GM12891 (cell line): ENCODE measurements around the gene SIX4.

Source experiments
- DNase-seq: peaks from one replicate; pipeline ENCODE4 v3.0.0; 2011; ENCODE audit warnings: low spot score; ENCODE audit not compliant: insufficient read length
- FAIRE-seq: peaks from 2 replicates; lab custom pipeline; 2011; peaks lifted over from hg19 to GRCh38; lab: Jason Lieb, UNC
- PAX5 ChIP-seq: IDR thresholded peaks from 2 replicates; pipeline ENCODE4 v1.6.1; 2011; ENCODE audit warnings: low read length, moderate library complexity, mild to moderate bottlenecking; ENCODE audit not compliant: insufficient read depth, severe bottlenecking
- POLR2A ChIP-seq: IDR thresholded peaks from 2 replicates; pipeline ENCODE4 v1.6.1; 2011; ENCODE audit warnings: low read depth, low read length, control low read depth
- POLR2AphosphoS5 ChIP-seq: IDR thresholded peaks from 2 replicates; pipeline ENCODE4 v1.6.1; 2011; ENCODE audit warnings: low read depth, low read length, control low read depth
- POU2F2 ChIP-seq: IDR thresholded peaks from 2 replicates; pipeline ENCODE4 v1.6.1; 2011; ENCODE audit warnings: low read depth, mild to moderate bottlenecking, control low read depth, low read length, moderate library complexity
- SPI1 ChIP-seq: IDR thresholded peaks from 2 replicates; pipeline ENCODE4 v1.6.1; 2011; ENCODE audit warnings: low read depth, low read length, control low read depth
- TAF1 ChIP-seq: IDR thresholded peaks from 2 replicates; pipeline ENCODE4 v1.6.1; 2011; ENCODE audit warnings: low read depth, low read length, control low read depth

SIX4 gene

DNA sequence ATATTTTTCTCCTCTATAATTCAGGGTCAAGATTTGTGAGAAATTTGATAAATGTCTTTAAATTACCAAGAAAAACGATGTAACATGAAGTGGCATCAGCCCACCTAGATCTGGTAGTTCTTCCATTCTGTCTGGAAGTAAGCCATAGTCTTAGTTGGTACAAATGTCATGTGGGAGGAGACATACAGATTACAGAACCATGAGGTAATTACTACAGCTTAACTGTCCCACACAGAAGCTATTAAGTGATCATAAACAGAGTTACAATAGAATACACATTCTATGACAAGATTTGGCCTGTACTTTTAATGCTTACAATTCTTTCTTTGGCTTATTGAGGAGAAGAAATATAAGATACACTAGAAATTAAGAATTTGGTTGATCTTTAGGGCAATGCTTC, 61.2 kb downstream of the SIX4 start:
- TF ChIP-seq POLR2A (no peak), POU2F2 (no peak), SPI1 (no peak), PAX5 (no peak), POLR2AphosphoS5 (no peak), TAF1 (no peak)
- FAIRE-seq, result no peak
- no peak for DNase-seq

DNA sequence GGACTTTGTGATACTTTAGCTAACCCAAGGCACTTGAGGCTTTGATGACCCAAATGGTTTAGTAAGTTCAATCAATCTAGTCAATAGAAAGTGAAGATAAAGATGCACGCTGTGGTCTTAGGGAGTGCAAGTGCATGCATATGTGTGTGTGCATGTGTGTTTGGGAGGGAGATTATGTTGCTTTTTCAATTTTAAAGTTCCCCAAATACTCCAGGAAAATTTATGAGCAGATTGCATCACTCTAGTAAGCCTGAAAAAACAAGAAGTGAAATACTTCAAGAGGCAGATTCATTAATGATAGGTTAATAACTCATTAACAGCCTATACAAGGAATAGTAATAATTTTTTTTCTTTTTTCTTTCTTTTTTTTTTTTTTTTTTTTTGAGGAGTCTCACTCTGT, 62.4 kb downstream of the SIX4 start:
- FAIRE-seq, result no peak
- no peak for DNase-seq
- no peak for TF ChIP-seq POLR2A
- TF ChIP-seq POU2F2, result no peak
- no peak for TF ChIP-seq TAF1
- no peak for TF ChIP-seq SPI1
- TF ChIP-seq PAX5, result no peak
- no peak for TF ChIP-seq POLR2AphosphoS5
